Peyer's patch (tissue), 4 donors: ENCODE results near the gene OSBPL10.

ENCODE experiments used
- POLR2A ChIP-seq, 2 donors: fragments of 450-650 bp; IDR thresholded peaks; one replicate each; pipeline ENCODE4 v1.5.1; 2017; ENCODE audit warnings: antibody characterized with exemption in 2 of 2, mild to moderate bottlenecking in 2 of 2, moderate library complexity in 2 of 2
- TF ChIP-seq, protein P1 (sequence below), 6 experiments: fragments of 450-650 bp in 4 of 6; fragments of 200-600 bp in 2 of 6; sonication (generic) in 1 of 6; IDR thresholded peaks; one replicate each; pipeline ENCODE4 v1.5.1; 2017 to 2019; ENCODE audit warnings: antibody characterized with exemption in 6 of 6, mild to moderate bottlenecking in 3 of 6, moderate library complexity in 1 of 6

DNA sequence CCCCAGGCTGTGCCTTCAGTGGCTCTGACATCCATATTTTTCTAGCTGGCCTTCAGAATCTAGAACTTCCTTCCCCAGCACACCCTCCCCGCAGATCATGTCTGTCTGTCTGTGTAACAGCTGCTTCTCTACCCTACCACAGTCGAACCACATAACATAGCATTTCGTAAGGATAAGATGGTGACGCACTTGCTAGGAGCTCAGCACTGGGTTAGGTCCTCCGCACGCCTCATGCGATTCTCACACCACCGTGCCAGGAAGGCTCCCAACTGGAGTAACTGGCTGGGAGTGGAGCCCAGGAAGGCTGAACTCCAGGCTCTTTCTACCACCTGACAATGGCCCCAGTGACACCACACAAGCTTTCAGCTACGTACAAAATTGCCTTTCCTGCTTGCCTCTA lies 279.8 kb downstream of the OSBPL10 start:
- TF ChIP-seq, protein P1, sequence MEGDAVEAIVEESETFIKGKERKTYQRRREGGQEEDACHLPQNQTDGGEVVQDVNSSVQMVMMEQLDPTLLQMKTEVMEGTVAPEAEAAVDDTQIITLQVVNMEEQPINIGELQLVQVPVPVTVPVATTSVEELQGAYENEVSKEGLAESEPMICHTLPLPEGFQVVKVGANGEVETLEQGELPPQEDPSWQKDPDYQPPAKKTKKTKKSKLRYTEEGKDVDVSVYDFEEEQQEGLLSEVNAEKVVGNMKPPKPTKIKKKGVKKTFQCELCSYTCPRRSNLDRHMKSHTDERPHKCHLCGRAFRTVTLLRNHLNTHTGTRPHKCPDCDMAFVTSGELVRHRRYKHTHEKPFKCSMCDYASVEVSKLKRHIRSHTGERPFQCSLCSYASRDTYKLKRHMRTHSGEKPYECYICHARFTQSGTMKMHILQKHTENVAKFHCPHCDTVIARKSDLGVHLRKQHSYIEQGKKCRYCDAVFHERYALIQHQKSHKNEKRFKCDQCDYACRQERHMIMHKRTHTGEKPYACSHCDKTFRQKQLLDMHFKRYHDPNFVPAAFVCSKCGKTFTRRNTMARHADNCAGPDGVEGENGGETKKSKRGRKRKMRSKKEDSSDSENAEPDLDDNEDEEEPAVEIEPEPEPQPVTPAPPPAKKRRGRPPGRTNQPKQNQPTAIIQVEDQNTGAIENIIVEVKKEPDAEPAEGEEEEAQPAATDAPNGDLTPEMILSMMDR (IDR thresholded peaks at IDR 0.05) = no peak
- no peak for TF ChIP-seq POLR2A (IDR thresholded peaks at IDR 0.05)
